ENCODE results near the gene SLC4A3.
"Not testable (repeated sequence)": the region's sequence is repeated elsewhere in the genome, so short reads cannot be mapped to it uniquely, and the experiment has no call there.

The SLC4A3 gene

GRCh38 chr2:219683474-219683873 is 56.0 kb downstream of the SLC4A3 start:
- not testable (repeated sequence) for H2BK12ac ChIP-seq (ENCODE audit: low read length); H2BK120ac ChIP-seq (ENCODE audit: low read depth, low read length); H3K14ac ChIP-seq (ENCODE audit: low read length); H4K91ac ChIP-seq (ENCODE audit: low read depth, low read length, poor library complexity); H3K4ac ChIP-seq (ENCODE audit: low read length); H3K36me3 ChIP-seq (replicated peaks in 1 of 2; ENCODE audit: control insufficient read depth in 2 of 2, insufficient read depth in 2 of 2, low read length in 2 of 2); H2AK5ac ChIP-seq (ENCODE audit: low read depth, low read length); H3K18ac ChIP-seq (ENCODE audit: low read length); H3K23ac ChIP-seq (ENCODE audit: low read depth, low read length, poor library complexity); H2BK5ac ChIP-seq (ENCODE audit: low read length); H3K27ac ChIP-seq (replicated peaks; ENCODE audit: low read length); H3K9me3 ChIP-seq (replicated peaks in 1 of 2; ENCODE audit: control insufficient read depth in 2 of 2, insufficient read depth in 1 of 2, low read depth in 1 of 2, low read length in 2 of 2); H4K8ac ChIP-seq (ENCODE audit: low read depth, low read length); H3K27me3 ChIP-seq (ENCODE audit: control insufficient read depth in 3 of 3, insufficient read depth in 3 of 3, low read depth in 1 of 3, low read length in 3 of 3); H3K4me3 ChIP-seq (ENCODE audit: low read length in 2 of 2); DNase-seq (ENCODE audit: low spot score); H3K9ac ChIP-seq (ENCODE audit: low read depth, low read length, poor library complexity); H2BK15ac ChIP-seq (ENCODE audit: low read length); H3K4me2 ChIP-seq (ENCODE audit: insufficient read depth, low read length, poor library complexity, severe bottlenecking); H3K79me1 ChIP-seq (ENCODE audit: low read depth, low read length); H2AFZ ChIP-seq (ENCODE audit: low read length)
- peaks cover 2 to 14% of the 10 kb centered on the region in 2 donors for H3K4me1 ChIP-seq (ENCODE audit: control insufficient read depth in 2 of 2, insufficient read depth in 1 of 2, low read depth in 1 of 2, low read length in 2 of 2)
- WGBS, 2 donors (ENCODE audit: extremely low coverage in 2 of 2, insufficient read length in 2 of 2, insufficient replicate concordance in 1 of 2): no CpG with 5 or more reads among the region's 2 CpGs

GRCh38 chr2:219684721-219685689 is 57.6 kb downstream of the SLC4A3 start:
- Histone ChIP-seq H2BK12ac (ENCODE audit: low read length) (peak overlapping the region; percentile 18), H3K14ac (ENCODE audit: low read length) (no peak overlapping the region), H3K4me3 (ENCODE audit: low read length in 2 of 2) (no peak overlapping the region), H4K8ac (ENCODE audit: low read depth, low read length) (no peak overlapping the region), H3K9ac (ENCODE audit: low read depth, low read length, poor library complexity) (no peak overlapping the region), H2BK5ac (ENCODE audit: low read length) (peak overlapping the region; percentile 2), H4K91ac (ENCODE audit: low read depth, low read length, poor library complexity) (no peak overlapping the region), H3K18ac (ENCODE audit: low read length) (peak overlapping the region; percentile 92), H3K27me3 (ENCODE audit: control insufficient read depth in 3 of 3, insufficient read depth in 3 of 3, low read depth in 1 of 3, low read length in 3 of 3) (no peaks in the 10 kb centered on the region), H3K9me3 (replicated peaks in 1 of 2; ENCODE audit: control insufficient read depth in 2 of 2, insufficient read depth in 1 of 2, low read depth in 1 of 2, low read length in 2 of 2) (peaks cover 0 to 4% of the 10 kb centered on the region in 2 donors), H3K36me3 (replicated peaks in 1 of 2; ENCODE audit: control insufficient read depth in 2 of 2, insufficient read depth in 2 of 2, low read length in 2 of 2) (no peaks in the 10 kb centered on the region), H3K4me1 (ENCODE audit: control insufficient read depth in 2 of 2, insufficient read depth in 1 of 2, low read depth in 1 of 2, low read length in 2 of 2) (peaks cover 2 to 17% of the 10 kb centered on the region in 2 donors), H2BK15ac (ENCODE audit: low read length) (no peak overlapping the region), H3K4me2 (ENCODE audit: insufficient read depth, low read length, poor library complexity, severe bottlenecking) (no peak overlapping the region), H3K79me1 (ENCODE audit: low read depth, low read length) (no peaks in the 10 kb centered on the region), H3K23ac (ENCODE audit: low read depth, low read length, poor library complexity) (no peak overlapping the region), H3K27ac (replicated peaks; ENCODE audit: low read length) (peak overlapping the region; percentile 61), H2AK5ac (ENCODE audit: low read depth, low read length) (no peak overlapping the region), H2AFZ (ENCODE audit: low read length) (peak overlapping the region; percentile 12), H2BK120ac (ENCODE audit: low read depth, low read length) (peak overlapping the region; percentile 48), H3K4ac (ENCODE audit: low read length) (no peak overlapping the region)
- no CpG with 5 or more reads among the region's 18 CpGs for WGBS, 2 donors (ENCODE audit: extremely low coverage in 2 of 2, insufficient read length in 2 of 2, insufficient replicate concordance in 1 of 2)
- DNase-seq (ENCODE audit: low spot score): no peak

GRCh38 chr2:219687272-219687671 is 59.8 kb downstream of the SLC4A3 start:
- no peak overlapping the region for H4K8ac ChIP-seq (ENCODE audit: low read depth, low read length)
- no peak overlapping the region for H2BK12ac ChIP-seq (ENCODE audit: low read length)
- H3K14ac ChIP-seq (ENCODE audit: low read length): no peak overlapping the region
- H2AK5ac ChIP-seq (ENCODE audit: low read depth, low read length): no peak overlapping the region
- H3K18ac ChIP-seq (ENCODE audit: low read length): no peak overlapping the region
- no peak overlapping the region for H3K4me3 ChIP-seq (ENCODE audit: low read length in 2 of 2)
- no peak overlapping the region for H3K4me2 ChIP-seq (ENCODE audit: insufficient read depth, low read length, poor library complexity, severe bottlenecking)
- no peaks in the 10 kb centered on the region for H3K79me1 ChIP-seq (ENCODE audit: low read depth, low read length)
- peak overlapping the region; percentile 82 for H3K27ac ChIP-seq (replicated peaks; ENCODE audit: low read length)
- no peaks in the 10 kb centered on the region for H3K27me3 ChIP-seq (ENCODE audit: control insufficient read depth in 3 of 3, insufficient read depth in 3 of 3, low read depth in 1 of 3, low read length in 3 of 3)
- H3K4ac ChIP-seq (ENCODE audit: low read length): no peak overlapping the region
- H3K23ac ChIP-seq (ENCODE audit: low read depth, low read length, poor library complexity): no peak overlapping the region
- peak overlapping the region; percentile 77 for H2AFZ ChIP-seq (ENCODE audit: low read length)
- no peaks in the 10 kb centered on the region for H3K36me3 ChIP-seq (replicated peaks in 1 of 2; ENCODE audit: control insufficient read depth in 2 of 2, insufficient read depth in 2 of 2, low read length in 2 of 2)
- H4K91ac ChIP-seq (ENCODE audit: low read depth, low read length, poor library complexity): no peak overlapping the region
- H2BK5ac ChIP-seq (ENCODE audit: low read length): no peak overlapping the region
- H2BK15ac ChIP-seq (ENCODE audit: low read length): no peak overlapping the region
- H3K9ac ChIP-seq (ENCODE audit: low read depth, low read length, poor library complexity): no peak overlapping the region
- H2BK120ac ChIP-seq (ENCODE audit: low read depth, low read length): no peak overlapping the region
- no CpG with 5 or more reads among the region's 3 CpGs for WGBS, 2 donors (ENCODE audit: extremely low coverage in 2 of 2, insufficient read length in 2 of 2, insufficient replicate concordance in 1 of 2)
- peaks cover 0 to 4% of the 10 kb centered on the region in 2 donors for H3K9me3 ChIP-seq (replicated peaks in 1 of 2; ENCODE audit: control insufficient read depth in 2 of 2, insufficient read depth in 1 of 2, low read depth in 1 of 2, low read length in 2 of 2)
- peaks cover 2 to 17% of the 10 kb centered on the region in 2 donors for H3K4me1 ChIP-seq (ENCODE audit: control insufficient read depth in 2 of 2, insufficient read depth in 1 of 2, low read depth in 1 of 2, low read length in 2 of 2)
- DNase-seq (ENCODE audit: low spot score): no peak

- no peaks in the 10 kb centered on the region for H3K36me3 ChIP-seq (replicated peaks in 1 of 2; ENCODE audit: control insufficient read depth in 2 of 2, insufficient read depth in 2 of 2, low read length in 2 of 2)
- H3K4me1 ChIP-seq (ENCODE audit: control insufficient read depth in 2 of 2, insufficient read depth in 1 of 2, low read depth in 1 of 2, low read length in 2 of 2): peaks cover 2 to 17% of the 10 kb centered on the region in 2 donors
- no peaks in the 10 kb centered on the region for H3K79me1 ChIP-seq (ENCODE audit: low read depth, low read length)
- DNase-seq (ENCODE audit: low spot score): no peak
- WGBS, 2 donors (ENCODE audit: extremely low coverage in 2 of 2, insufficient read length in 2 of 2, insufficient replicate concordance in 1 of 2): no CpG with 5 or more reads among the region's 19 CpGs
- H3K4me2 ChIP-seq (ENCODE audit: insufficient read depth, low read length, poor library complexity, severe bottlenecking): no peak overlapping the region
- H2BK15ac ChIP-seq (ENCODE audit: low read length): no peak overlapping the region
- H4K8ac ChIP-seq (ENCODE audit: low read depth, low read length): no peak overlapping the region
- H3K18ac ChIP-seq (ENCODE audit: low read length): no peak overlapping the region
- peak overlapping the region; percentile 63 for H2BK12ac ChIP-seq (ENCODE audit: low read length)
- no peak overlapping the region for H4K91ac ChIP-seq (ENCODE audit: low read depth, low read length, poor library complexity)
- H2AK5ac ChIP-seq (ENCODE audit: low read depth, low read length): no peak overlapping the region
- no peak overlapping the region for H3K4me3 ChIP-seq (ENCODE audit: low read length in 2 of 2)
- H2BK5ac ChIP-seq (ENCODE audit: low read length): no peak overlapping the region
- no peaks in the 10 kb centered on the region for H3K27me3 ChIP-seq (ENCODE audit: control insufficient read depth in 3 of 3, insufficient read depth in 3 of 3, low read depth in 1 of 3, low read length in 3 of 3)
- H2BK120ac ChIP-seq (ENCODE audit: low read depth, low read length): no peak overlapping the region
- H3K23ac ChIP-seq (ENCODE audit: low read depth, low read length, poor library complexity): no peak overlapping the region
- H2AFZ ChIP-seq (ENCODE audit: low read length): no peak overlapping the region
- no peak overlapping the region for H3K14ac ChIP-seq (ENCODE audit: low read length)
- H3K4ac ChIP-seq (ENCODE audit: low read length): no peak overlapping the region
- H3K9ac ChIP-seq (ENCODE audit: low read depth, low read length, poor library complexity): no peak overlapping the region
- H3K27ac ChIP-seq (replicated peaks; ENCODE audit: low read length): no peak overlapping the region
- peaks cover 0 to 4% of the 10 kb centered on the region in 2 donors for H3K9me3 ChIP-seq (replicated peaks in 1 of 2; ENCODE audit: control insufficient read depth in 2 of 2, insufficient read depth in 1 of 2, low read depth in 1 of 2, low read length in 2 of 2)
Measured at GRCh38 chr2:219687882-219688559, 60.6 kb downstream of the SLC4A3 start.
